Stimulated activated effector memory CD8-positive, alpha-beta T cell treated with anti-CD3 and anti-CD28 coated beads, Interleukin-12 subunit alpha, Interleukin-12 subunit beta, amount 100 ng/mL, for 72 hours (primary cell): ENCODE results near the gene AIFM2.
"Not testable (repeated sequence)": the region's sequence is repeated elsewhere in the genome, so short reads cannot be mapped to it uniquely, and the experiment has no call there.

ENCODE experiments used
- ATAC-seq: fragments of 150-1000 bp; cut with Tn5 transposase; 2 replicates; pipeline ENCODE4 v1.10.0; 2021
- DNase-seq, 2 donors: peaks; one replicate each; pipeline ENCODE4 v3.0.0; 2021 to 2022; ENCODE audit warnings: low spot score in 2 of 2
- H3K27ac Mint-ChIP-seq: one replicate; pipeline ENCODE4 v1.8.0; 2022; ENCODE audit warnings: mild to moderate bottlenecking, mixed read lengths
- H3K36me3 Mint-ChIP-seq: one replicate; pipeline ENCODE4 v1.8.0; 2022; ENCODE audit warnings: mild to moderate bottlenecking, mixed read lengths
- H3K4me1 Mint-ChIP-seq: one replicate; pipeline ENCODE4 v1.8.0; 2022; ENCODE audit warnings: mixed read lengths
- H3K4me3 Mint-ChIP-seq: one replicate; pipeline ENCODE4 v1.8.0; 2022; ENCODE audit warnings: mild to moderate bottlenecking, mixed read lengths
- H3K9me3 Mint-ChIP-seq: one replicate; pipeline ENCODE4 v1.8.0; 2022; ENCODE audit warnings: mixed read lengths

Gene AIFM2

DNA sequence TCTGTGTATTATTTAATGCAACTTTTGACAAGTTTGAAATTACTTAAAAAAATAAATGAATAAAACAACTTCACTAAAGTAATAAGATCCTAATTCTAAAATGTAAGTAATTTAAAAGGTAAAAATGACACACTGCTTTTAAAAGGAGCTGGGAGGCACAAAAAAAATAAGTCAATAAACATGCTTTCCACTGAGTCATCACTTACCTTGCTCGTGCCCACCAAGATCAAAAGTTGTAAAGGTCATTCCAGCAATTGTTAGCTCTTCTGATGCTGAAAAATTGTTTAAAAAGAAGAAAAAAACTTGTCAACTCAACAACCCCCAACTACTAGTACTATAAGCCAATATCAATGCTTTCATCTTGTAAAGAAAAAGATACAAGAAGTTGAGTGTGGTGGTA lies 28.2 kb upstream of the AIFM2 start:
- DNase-seq: no peak
- Mint-ChIP-seq H3K4me3 (no peak overlapping the region), H3K4me1 (peaks cover 55% of the 10 kb centered on the region), H3K27ac (no peak overlapping the region), H3K36me3 (peaks cover 97% of the 10 kb centered on the region), H3K9me3 (no peaks in the 10 kb centered on the region)
- no peak for ATAC-seq

DNA sequence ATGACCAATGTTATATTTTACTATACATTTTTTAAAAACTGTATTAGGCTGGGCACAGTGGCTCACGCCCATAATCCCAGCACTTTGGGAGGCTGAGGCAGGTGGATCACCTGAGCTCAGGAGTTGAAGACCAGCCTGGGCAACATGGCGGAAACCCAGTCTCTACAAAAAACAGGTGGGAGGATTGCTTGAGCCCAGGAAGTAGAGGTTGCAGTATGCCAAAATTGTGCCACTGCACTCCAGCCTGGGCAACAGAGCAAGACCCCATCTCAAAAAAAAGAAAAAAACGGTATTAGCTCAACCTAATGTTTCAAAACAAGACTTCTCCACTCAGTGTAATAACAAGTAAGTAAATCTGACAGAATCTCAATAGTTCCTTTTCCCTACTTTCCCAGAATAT lies 26.7 kb upstream of the AIFM2 start:
- H3K4me3 Mint-ChIP-seq, H3K27ac Mint-ChIP-seq, DNase-seq, H3K9me3 Mint-ChIP-seq, ATAC-seq: not testable (repeated sequence)
- Mint-ChIP-seq H3K4me1 (peaks cover 54% of the 10 kb centered on the region), H3K36me3 (peaks cover 97% of the 10 kb centered on the region)

DNA sequence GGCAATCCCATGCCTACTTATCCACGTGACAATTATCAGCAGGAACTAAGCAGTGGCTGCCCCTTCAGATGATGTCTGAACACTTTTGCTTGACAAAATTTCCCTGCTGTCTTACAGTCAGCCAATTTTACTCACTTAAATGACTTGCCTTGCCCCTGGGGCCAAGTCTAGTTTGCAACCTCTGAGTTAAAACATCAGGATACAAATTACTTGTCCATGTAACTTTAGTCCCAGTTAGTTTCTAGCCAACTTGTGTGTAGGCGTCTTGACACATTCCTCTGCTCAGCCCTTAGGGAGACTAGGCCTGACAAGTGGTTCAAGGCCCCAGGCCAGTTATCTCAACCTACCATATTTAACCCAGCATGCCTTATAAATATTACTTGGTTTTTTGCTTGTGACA lies 25.5 kb upstream of the AIFM2 start:
- Mint-ChIP-seq H3K4me1 (peaks cover 42% of the 10 kb centered on the region), H3K9me3 (no peaks in the 10 kb centered on the region), H3K36me3 (peaks cover 97% of the 10 kb centered on the region), H3K27ac (no peak overlapping the region), H3K4me3 (no peak overlapping the region)
- ATAC-seq: no peak
- no peak for DNase-seq

DNA sequence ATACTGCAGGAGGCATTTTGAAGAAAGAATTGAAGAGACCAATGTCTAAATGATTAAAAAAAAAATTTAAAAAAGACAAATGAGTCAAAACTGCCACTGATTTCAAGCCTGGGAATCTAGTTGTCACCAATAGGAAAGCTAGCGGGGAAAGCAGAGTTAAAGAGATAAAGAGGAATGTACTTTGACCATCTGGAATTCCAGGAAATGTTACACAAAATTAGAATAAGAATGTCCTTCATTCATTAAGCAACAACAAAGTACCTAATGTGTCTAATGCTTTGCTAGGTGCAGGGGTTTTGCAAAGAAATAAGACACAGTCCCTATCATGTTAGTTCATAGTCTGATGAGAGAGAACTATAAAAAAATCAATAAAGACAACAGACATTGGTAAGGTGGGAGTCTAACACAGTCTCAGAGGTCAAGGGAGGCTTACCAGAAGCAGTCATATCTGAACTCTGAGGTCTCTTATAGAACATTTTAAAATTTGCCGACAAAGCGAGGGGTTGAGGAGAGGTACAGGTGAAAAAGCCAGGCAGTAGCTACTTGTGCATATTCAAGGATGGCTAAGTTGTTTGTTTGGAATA lies 22.7 kb upstream of the AIFM2 start:
- Mint-ChIP-seq H3K4me3 (no peak overlapping the region), H3K9me3 (no peaks in the 10 kb centered on the region), H3K27ac (peak overlapping the region; percentile 1), H3K36me3 (peaks cover 100% of the 10 kb centered on the region), H3K4me1 (peaks cover 17% of the 10 kb centered on the region)
- DNase-seq (no peak), ATAC-seq (no peak)

DNA sequence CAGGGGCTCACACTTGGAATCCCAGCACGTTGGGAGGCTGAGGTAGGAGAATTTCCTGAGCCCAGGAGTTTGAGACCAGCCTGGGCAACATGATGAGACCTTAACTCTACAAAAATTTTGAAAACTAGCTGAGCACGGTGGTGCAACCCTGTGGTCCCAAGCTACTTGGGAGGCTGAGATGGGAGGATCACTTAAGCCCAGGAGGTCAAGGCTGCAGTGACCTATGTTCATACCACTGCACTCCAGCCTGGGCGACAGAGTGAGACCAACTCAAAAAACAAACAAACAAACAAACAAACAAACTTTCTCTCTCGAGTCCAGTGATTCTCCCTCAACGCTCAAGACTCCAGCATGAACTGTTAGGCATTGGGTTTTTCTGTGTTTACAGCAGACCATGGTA lies 15.9 kb upstream of the AIFM2 start:
- Mint-ChIP-seq H3K27ac (no peak overlapping the region), H3K36me3 (peaks cover 69% of the 10 kb centered on the region), H3K9me3 (no peaks in the 10 kb centered on the region), H3K4me1 (peaks cover 18% of the 10 kb centered on the region), H3K4me3 (no peak overlapping the region)
- DNase-seq (no peak), ATAC-seq (no peak)

DNA sequence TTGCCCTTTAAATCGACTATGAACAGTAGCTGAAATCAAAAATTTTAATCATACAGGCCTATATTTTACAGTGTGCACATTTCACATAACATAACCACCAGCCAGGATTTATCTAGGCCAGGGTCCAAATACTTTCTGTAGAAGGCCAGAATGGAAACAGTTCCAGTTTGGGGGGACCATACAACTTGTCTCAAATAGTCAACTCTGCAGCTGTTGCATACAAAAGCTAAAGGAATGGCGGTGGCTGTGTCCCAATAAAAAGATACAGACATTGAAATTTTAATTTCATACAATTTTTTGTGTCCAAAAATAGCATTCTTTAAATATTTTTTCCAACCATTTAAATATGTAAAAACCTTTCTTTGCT lies 14.6 kb upstream of the AIFM2 start:
- ATAC-seq: no peak
- DNase-seq: no peak
- peak overlapping the region; percentile 79 for H3K27ac Mint-ChIP-seq
- peaks cover 56% of the 10 kb centered on the region for H3K36me3 Mint-ChIP-seq
- peaks cover 31% of the 10 kb centered on the region for H3K4me1 Mint-ChIP-seq
- peak overlapping the region; percentile 69 for H3K4me3 Mint-ChIP-seq
- no peaks in the 10 kb centered on the region for H3K9me3 Mint-ChIP-seq

DNA sequence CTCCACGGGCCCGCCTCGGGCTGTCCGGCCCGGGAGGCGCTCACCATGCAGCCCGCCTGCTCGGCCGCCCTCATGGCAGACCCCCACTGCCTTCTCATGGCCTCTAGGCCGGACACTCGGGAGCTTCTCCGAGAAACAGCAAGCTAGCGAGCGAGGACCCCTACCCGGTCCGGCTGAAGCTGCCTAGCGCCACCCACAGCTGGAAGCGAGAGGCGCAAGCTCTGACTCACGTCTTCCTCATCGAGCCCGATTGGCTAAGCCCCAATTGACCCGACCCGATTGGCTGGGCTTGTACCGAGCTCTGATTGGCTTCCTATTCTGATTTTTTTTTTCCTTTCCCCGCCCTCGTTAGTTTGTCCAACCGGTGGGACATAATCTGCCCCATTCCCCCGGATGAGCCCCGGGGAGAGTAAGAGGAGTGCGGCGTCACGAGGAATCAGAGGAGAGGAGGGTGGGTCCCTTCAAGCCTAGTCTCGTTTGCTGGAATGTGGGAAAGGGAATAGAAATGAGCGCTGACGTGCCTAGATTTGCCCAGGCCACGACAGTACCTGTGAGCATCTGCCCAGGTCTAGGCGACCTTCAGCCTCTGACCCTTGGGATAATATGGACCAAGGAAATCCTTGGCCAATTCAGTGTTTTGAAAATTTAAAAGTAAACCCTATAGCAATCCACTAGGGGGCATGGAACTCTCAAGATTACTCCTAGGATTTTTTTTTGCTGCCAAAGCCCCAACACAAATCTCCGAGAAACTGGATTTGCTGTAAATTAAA lies 14.0 kb upstream of the AIFM2 start, which contains the start of gene TYSND1:
Gene TYSND1 (minus strand): TSS at position 212 of the 770 bp plus-strand sequence. CDS start 114 bp downstream, at position 98.
- peak; percentile 82 to 96 for DNase-seq
- Mint-ChIP-seq H3K4me1 (peaks cover 31% of the 10 kb centered on the region), H3K27ac (peak within 1 kb of the TSS; percentile 79), H3K36me3 (peaks cover 50% of the 10 kb centered on the region), H3K9me3 (no peaks in the 10 kb centered on the region), H3K4me3 (peak within 1 kb of the TSS; percentile 69)
- ATAC-seq: peak; percentile 90

DNA sequence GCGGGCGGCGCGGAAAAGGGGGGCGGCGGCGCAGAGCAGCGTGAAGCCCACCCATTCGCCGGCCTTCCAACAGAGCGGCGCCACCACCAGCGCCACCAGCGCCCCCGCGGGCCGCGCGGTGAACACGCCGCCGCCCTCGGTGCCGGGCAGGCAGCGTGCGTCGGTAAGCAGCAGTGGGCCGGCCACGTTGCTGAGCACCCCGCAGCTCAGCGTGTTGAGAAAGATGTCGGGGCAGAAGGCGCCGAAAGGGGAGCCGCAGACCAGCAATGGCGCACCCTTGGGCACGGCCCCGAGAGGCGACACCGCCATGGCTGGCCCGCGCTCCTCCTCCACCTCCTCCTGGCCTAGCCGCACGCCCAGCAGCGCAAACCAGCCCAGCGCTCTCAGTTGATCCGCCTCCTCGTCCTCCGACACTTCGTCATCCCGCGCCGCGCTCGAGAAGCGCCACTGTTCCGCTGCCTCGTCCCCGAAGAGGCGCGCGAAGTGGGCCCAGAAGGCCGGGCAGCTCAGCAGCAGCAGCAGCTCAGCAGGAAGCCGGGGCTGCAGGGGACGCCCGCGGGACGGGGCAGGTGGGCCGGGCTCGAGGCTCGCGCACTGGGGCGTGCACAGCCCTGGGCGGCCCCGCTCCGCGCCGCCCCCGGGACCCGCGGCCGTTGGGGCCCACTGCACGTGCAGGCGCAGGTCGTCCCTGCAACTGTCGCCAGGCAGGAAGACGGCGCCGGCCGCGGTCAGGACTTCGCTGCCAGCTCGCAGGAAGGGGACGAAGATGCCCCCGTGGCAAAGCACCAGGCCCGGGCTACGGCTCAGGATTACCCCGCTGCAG lies 13.3 kb upstream of the AIFM2 start:
- Mint-ChIP-seq H3K36me3 (peaks cover 42% of the 10 kb centered on the region), H3K27ac (peak overlapping the region; percentile 79), H3K4me3 (peak overlapping the region; percentile 69), H3K4me1 (peaks cover 31% of the 10 kb centered on the region), H3K9me3 (no peaks in the 10 kb centered on the region)
- ATAC-seq (peak; percentile 76), DNase-seq (peak; percentile 58 to 87)

DNA sequence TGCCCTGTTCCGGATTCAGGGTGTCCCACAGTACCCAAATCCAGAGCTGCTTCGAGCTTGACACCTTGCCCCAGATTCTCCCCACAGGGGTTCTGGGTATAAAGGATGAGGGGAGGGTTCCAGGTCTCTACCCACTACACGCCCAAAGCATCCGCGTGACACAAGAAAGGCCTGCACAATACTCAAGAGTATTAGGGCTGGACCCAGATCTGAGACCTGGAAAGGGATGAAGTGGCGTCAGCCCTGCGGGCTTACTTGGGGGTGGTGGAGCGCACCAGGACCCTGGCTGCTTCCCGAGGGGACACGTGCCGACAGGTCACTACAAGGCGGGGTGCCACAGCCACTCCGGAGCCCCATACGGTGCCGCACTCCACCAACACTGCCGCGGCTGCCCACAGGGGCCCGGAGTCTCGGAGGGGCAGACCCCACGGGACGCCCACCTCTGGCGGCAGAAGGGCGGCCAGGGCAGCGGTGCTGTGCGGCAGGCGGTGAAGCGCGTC lies 12.6 kb upstream of the AIFM2 start:
- DNase-seq: peak in 1 of 2 donors; percentile 68
- peak; percentile 6 for ATAC-seq
- Mint-ChIP-seq H3K9me3 (no peaks in the 10 kb centered on the region), H3K36me3 (peaks cover 36% of the 10 kb centered on the region), H3K4me1 (peaks cover 31% of the 10 kb centered on the region), H3K27ac (peak overlapping the region; percentile 79), H3K4me3 (peak overlapping the region; percentile 69)

DNA sequence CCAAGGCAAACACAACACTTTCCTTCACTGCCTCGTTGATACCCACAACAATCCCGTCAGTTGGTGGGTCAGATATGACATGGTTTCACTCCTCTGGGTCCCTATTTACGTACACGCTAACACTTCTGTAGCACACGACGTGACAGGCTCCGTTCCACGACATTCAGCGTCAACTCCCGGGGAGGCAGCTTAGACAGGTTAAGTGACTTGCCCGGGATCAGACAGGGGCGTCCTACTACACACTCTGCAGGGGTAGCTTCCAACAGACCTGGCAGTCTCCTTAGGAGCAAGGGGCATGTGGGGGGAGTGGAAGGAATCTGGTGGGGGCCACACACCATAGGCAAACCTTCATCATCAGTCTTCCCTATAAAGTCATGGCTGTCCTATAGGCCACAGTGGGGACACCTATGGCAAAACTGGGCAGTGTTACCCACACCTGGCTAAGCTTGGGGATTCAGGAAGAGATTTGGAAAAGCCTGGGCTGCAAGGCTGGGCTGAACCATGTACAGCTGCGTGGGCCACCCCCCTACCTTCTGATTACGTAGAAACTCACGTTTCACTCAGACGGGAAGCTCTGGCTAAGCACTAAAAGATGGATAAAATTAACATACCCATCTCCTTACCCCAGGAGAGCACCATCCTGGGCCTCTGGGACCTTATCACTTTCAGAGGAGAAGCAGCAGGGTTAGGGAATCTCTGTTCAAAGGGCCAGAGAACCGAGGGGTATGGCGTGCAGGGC lies 11.9 kb upstream of the AIFM2 start:
- H3K4me1 Mint-ChIP-seq: peaks cover 31% of the 10 kb centered on the region
- no peaks in the 10 kb centered on the region for H3K9me3 Mint-ChIP-seq
- peak overlapping the region; percentile 69 for H3K4me3 Mint-ChIP-seq
- DNase-seq (no peak), ATAC-seq (no peak)
- H3K27ac Mint-ChIP-seq: peak overlapping the region; percentile 79
- peaks cover 29% of the 10 kb centered on the region for H3K36me3 Mint-ChIP-seq

DNA sequence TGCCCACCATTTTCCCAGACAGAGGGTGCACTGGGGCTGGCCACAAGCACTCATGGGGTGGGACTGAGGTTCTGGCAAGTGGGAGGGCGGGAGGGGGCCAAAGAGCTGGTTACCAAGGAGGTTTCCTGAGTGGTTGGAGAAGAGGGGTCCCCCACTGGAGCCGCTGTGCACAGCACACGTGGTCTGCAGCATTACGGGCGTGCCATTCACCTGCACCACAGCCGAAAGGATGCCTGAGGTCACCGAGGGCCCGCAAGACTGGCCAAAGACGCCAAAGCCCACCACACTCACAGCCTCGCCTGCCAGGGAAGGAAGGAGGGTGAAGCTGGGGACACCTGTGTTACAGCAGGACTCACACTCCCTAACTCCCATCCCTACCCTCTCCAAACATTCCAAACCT lies 9.9 kb upstream of the AIFM2 start:
- Mint-ChIP-seq H3K27ac (no peak overlapping the region), H3K4me3 (no peak overlapping the region), H3K4me1 (peaks cover 31% of the 10 kb centered on the region), H3K9me3 (no peaks in the 10 kb centered on the region), H3K36me3 (peaks cover 14% of the 10 kb centered on the region)
- DNase-seq (no peak), ATAC-seq (no peak)

DNA sequence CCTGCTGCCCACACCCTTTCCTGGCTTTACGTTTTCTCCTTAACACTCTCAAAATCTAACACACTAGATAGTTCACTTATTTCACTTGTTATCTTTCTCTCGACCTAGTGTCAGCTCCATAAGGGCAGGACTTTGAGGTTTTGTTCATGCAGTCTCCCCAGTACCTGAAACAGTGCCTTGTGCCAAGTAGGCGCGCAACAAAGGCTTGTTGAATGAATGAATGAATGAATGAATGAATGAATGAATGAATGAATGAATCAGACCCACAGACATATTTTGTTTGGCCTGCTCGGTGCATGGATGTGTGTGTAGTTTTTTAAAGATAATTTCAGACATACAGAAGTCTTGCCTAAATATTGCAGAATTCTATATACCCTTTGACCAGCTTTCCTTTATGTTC lies 7.7 kb upstream of the AIFM2 start:
- H3K9me3 Mint-ChIP-seq: no peaks in the 10 kb centered on the region
- no peak overlapping the region for H3K4me3 Mint-ChIP-seq
- H3K36me3 Mint-ChIP-seq: no peaks in the 10 kb centered on the region
- ATAC-seq (no peak), DNase-seq (no peak)
- peaks cover 38% of the 10 kb centered on the region for H3K4me1 Mint-ChIP-seq
- no peak overlapping the region for H3K27ac Mint-ChIP-seq

DNA sequence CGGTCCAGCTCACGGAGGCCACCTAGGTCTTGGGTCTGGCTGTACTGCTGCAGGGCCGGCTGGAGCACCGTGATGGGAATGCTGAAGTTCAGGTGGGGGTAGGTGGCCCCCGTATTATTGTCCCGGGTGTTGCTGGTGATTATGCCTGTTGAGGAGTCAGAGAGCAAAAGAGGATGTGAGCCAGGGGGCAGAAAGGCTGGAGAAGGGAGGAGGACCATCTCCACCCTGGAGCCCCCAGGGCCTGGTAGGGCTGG lies 7.3 kb upstream of the AIFM2 start:
- Mint-ChIP-seq H3K4me3 (no peak overlapping the region), H3K9me3 (no peaks in the 10 kb centered on the region), H3K36me3 (no peaks in the 10 kb centered on the region), H3K4me1 (peaks cover 35% of the 10 kb centered on the region), H3K27ac (no peak overlapping the region)
- ATAC-seq: no peak
- DNase-seq: no peak

DNA sequence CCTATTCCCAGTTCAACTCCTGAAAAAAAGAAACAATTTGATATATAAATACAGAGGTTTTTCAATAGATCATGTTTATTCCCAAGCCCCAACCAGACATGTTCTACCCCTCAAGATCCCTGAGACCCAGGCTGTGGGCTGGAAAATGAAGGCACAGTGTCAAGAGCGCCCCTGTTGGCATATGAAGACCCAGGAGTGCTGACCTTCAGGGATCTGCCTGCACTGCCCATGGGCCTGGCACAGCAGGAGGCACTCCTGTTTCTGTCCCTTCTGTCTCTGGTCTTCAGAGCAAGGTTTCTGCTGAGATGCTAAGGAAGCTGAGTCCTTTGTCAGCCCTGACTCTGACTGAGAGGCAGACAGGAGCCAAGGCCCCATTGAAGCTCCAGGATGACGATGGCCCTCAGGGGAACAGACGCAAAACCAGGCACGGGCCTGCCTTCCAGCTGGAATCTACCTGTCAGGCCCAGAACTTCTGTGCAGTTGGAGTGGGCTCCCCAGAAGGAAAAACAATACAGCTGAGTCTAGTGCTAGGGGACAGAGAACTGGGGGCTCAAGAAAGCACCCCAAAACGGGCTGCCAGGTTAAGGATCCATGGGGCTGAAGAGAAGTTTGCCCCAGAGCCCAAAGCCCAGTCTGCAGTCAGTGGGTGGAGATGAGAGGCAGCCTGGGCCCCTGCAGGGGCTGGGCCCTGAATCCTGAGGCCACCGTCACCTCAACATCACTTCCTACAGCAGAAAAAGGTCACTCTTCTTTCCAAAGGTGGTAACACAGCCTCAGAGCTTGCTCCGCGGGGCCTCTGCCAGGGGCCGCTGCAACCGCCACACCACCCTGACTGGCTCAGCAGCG lies 6.7 kb upstream of the AIFM2 start:
- no peak for DNase-seq
- no peaks in the 10 kb centered on the region for H3K9me3 Mint-ChIP-seq
- H3K27ac Mint-ChIP-seq: no peak overlapping the region
- ATAC-seq: no peak
- H3K4me3 Mint-ChIP-seq: no peak overlapping the region
- peaks cover 29% of the 10 kb centered on the region for H3K4me1 Mint-ChIP-seq
- no peaks in the 10 kb centered on the region for H3K36me3 Mint-ChIP-seq
